ENCODE results near the gene NACC2.

Gene NACC2

DNA sequence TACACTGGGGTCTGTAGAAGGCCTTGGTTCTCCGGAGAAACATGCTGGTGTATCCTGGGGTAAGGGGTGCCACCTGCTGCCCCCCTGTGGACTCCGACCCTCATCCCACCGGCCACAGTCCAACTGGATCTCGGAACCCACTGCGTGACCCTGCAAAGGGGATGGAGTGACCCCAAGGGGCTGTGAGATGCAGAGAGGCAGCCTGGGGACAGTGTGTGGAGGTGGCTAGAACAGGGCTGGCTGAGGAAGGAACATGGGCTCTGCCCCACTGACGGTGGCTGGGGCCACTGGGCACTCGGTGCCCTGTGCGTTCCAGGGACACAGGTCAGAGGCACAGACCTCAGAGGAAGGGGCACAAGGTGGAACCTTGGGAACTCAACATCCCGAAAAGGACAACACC is 2.3 kb downstream of the NACC2 start:
- Histone ChIP-seq H3K9ac (ENCODE audit: low read depth in 1 of 2, low read length in 2 of 2) (no peak overlapping the region), H3K27me3 (ENCODE audit: control insufficient read depth in 2 of 2, insufficient read depth in 2 of 2, low read length in 2 of 2) (no peaks in the 10 kb centered on the region), H3K27ac (ENCODE audit: low read depth in 2 of 2, low read length in 2 of 2) (peak overlapping the region in 1 of 2 donors; percentile 76), H3K4me3 (ENCODE audit: low read length in 2 of 2) (no peak overlapping the region), H3K9me3 (ENCODE audit: control insufficient read depth in 2 of 2, low read length in 2 of 2) (no peaks in the 10 kb centered on the region), H3K36me3 (ENCODE audit: control insufficient read depth in 2 of 2, insufficient read depth in 2 of 2, low read length in 2 of 2) (peaks cover 0 to 3% of the 10 kb centered on the region in 2 donors), H3K4me1 (ENCODE audit: control insufficient read depth in 2 of 2, insufficient read depth in 2 of 2, low read length in 2 of 2) (peaks cover 10 to 28% of the 10 kb centered on the region in 2 donors)

DNA sequence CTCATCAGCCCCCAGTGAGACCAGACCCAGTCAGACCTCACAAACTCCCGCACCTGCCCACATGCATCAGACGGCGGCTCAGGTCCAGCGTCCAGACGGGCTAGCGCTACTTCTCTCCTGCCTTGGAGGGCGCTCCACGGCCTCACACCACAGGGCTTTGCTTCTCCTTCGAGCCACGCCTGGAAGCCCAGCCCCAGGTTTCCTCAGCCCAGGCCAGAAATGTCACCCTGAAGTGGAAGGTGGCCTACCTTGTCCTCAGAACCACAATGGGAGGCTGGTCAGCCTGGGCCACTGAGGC is 2.8 kb downstream of the NACC2 start:
- no peak overlapping the region for H3K4me3 ChIP-seq (ENCODE audit: low read length in 2 of 2)
- no peak overlapping the region for H3K9ac ChIP-seq (ENCODE audit: low read depth in 1 of 2, low read length in 2 of 2)
- H3K27ac ChIP-seq (ENCODE audit: low read depth in 2 of 2, low read length in 2 of 2), result peak overlapping the region in 1 of 2 donors; percentile 62
- H3K9me3 ChIP-seq (ENCODE audit: control insufficient read depth in 2 of 2, low read length in 2 of 2), result no peaks in the 10 kb centered on the region
- H3K27me3 ChIP-seq (ENCODE audit: control insufficient read depth in 2 of 2, insufficient read depth in 2 of 2, low read length in 2 of 2), result no peaks in the 10 kb centered on the region
- peaks cover 10 to 28% of the 10 kb centered on the region in 2 donors for H3K4me1 ChIP-seq (ENCODE audit: control insufficient read depth in 2 of 2, insufficient read depth in 2 of 2, low read length in 2 of 2)
- H3K36me3 ChIP-seq (ENCODE audit: control insufficient read depth in 2 of 2, insufficient read depth in 2 of 2, low read length in 2 of 2), result peaks cover 0 to 3% of the 10 kb centered on the region in 2 donors

DNA sequence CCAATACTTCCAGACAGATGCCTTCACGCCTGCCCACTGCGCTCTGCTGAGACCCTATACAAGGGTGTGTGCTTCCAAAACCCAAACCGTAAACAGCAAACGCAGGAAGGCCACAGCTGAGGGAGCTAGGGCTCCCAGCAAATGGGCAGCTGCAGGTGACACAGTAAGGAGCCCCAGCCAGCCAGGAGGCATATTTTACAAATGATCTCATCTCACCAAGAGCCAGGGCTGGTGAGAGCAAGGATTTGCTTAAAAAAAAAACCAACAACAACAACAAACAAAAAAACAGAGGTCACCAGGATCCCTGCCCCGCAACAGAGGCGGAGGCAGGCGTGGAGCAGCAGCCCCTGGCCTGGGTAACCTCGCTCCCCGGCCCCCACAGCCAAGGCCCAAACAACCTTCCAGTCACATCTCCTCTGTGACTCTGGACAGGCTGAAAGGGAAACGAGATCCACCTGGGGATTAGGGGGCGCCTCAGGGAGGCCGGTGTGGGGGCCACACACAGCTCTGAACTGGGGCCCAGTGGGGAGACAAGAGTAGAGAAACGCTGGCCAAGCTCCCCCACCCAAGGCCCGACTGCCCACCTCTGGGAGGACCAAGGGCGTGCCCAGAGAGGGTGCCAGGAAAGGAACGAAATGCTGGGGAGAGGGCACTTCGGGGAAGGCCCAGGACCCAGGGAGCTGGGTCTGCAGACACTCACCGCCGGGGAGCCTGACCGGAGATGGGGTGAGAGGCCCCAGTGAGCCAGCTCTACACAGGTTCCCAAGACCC is 3.3 kb downstream of the NACC2 start:
- Histone ChIP-seq H3K9me3 (ENCODE audit: control insufficient read depth in 2 of 2, low read length in 2 of 2) (no peaks in the 10 kb centered on the region), H3K27me3 (ENCODE audit: control insufficient read depth in 2 of 2, insufficient read depth in 2 of 2, low read length in 2 of 2) (no peaks in the 10 kb centered on the region), H3K9ac (ENCODE audit: low read depth in 1 of 2, low read length in 2 of 2) (no peak overlapping the region), H3K4me3 (ENCODE audit: low read length in 2 of 2) (no peak overlapping the region), H3K27ac (ENCODE audit: low read depth in 2 of 2, low read length in 2 of 2) (peak overlapping the region in 1 of 2 donors; percentile 62), H3K36me3 (ENCODE audit: control insufficient read depth in 2 of 2, insufficient read depth in 2 of 2, low read length in 2 of 2) (peaks cover 0 to 3% of the 10 kb centered on the region in 2 donors), H3K4me1 (ENCODE audit: control insufficient read depth in 2 of 2, insufficient read depth in 2 of 2, low read length in 2 of 2) (peaks cover 10 to 28% of the 10 kb centered on the region in 2 donors)

DNA sequence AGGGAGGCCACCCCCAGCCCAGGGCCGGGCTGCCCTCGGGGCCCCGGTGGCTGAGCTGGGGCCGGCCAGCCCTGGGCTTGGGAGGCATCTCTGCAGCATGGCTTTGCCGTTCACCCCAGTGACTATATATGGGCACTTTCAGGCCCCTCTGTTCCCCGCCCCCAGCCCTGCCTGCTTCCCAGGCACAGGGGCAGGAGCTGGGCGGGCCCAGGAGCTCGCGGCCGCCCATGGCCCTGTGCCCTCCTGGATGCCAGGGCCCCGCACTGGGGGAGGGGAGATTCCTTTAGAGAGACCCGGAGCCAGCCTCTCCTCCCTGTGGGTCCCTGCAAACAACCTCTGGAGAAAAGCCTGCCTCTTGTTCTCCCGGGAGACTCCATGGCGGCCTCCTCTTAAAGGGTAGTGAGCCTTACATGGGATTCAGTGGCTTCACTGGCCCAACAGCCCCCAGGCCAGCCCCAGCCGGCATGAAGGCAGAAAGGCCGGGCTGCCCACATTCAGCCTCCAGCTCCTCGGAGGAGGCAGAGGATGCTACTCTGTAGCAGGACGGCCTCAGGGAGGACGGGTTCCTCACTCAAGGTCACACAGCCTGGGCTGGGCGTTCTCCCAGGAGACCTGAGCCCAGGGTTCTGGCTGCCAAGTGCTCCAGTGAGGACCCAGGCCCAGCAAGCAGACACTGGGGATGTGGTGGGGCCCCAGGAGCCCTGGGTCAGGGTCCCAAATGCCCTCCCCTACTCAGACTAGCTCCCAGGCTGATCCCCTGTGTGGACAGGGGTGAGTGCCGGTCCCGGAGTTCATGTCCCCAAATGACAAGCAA is 4.1 kb downstream of the NACC2 start:
- Histone ChIP-seq H3K4me3 (ENCODE audit: low read length in 2 of 2) (no peak overlapping the region), H3K27me3 (ENCODE audit: control insufficient read depth in 2 of 2, insufficient read depth in 2 of 2, low read length in 2 of 2) (no peaks in the 10 kb centered on the region), H3K9ac (ENCODE audit: low read depth in 1 of 2, low read length in 2 of 2) (no peak overlapping the region), H3K36me3 (ENCODE audit: control insufficient read depth in 2 of 2, insufficient read depth in 2 of 2, low read length in 2 of 2) (peaks cover 0 to 3% of the 10 kb centered on the region in 2 donors), H3K27ac (ENCODE audit: low read depth in 2 of 2, low read length in 2 of 2) (peak overlapping the region; percentile 37 to 62), H3K4me1 (ENCODE audit: control insufficient read depth in 2 of 2, insufficient read depth in 2 of 2, low read length in 2 of 2) (peaks cover 10 to 25% of the 10 kb centered on the region in 2 donors), H3K9me3 (ENCODE audit: control insufficient read depth in 2 of 2, low read length in 2 of 2) (no peaks in the 10 kb centered on the region)

DNA sequence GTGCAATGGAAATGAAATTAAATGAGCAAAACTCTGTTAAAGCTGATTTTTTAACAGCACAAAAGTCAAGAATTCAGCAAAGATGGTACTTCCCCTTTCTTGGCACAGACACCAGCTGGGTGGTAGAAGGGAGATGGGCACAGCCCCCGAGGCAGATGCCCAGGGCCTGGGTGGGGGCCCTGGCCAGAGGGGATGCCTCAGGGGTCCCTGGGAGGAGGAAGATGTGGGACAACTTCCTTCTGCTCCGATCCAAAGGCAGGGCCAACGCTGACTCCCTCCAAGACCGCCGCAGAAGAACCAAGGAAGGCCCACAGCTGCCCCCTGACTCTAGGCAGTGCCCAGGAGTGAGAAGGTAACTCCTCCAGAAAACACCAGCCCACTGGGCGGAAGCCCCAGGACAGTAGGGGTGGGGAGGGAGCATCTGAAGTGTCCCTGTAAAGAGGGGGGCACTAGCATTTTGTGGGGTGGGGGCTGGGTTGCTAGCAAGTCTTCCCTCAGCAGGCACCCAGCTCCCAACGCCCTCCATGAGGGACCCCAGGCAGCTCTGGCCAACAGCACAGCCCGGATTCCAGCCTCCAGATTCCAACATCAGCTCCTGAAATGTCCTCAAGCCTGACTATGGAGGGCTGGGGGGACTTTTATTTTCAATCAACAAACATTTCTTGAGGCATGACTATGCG is 4.9 kb downstream of the NACC2 start:
- Histone ChIP-seq H3K27me3 (ENCODE audit: control insufficient read depth in 2 of 2, insufficient read depth in 2 of 2, low read length in 2 of 2) (no peaks in the 10 kb centered on the region), H3K27ac (ENCODE audit: low read depth in 2 of 2, low read length in 2 of 2) (peak overlapping the region; percentile 37 to 58), H3K9me3 (ENCODE audit: control insufficient read depth in 2 of 2, low read length in 2 of 2) (no peaks in the 10 kb centered on the region), H3K36me3 (ENCODE audit: control insufficient read depth in 2 of 2, insufficient read depth in 2 of 2, low read length in 2 of 2) (peaks cover 0 to 3% of the 10 kb centered on the region in 2 donors), H3K9ac (ENCODE audit: low read depth in 1 of 2, low read length in 2 of 2) (peak overlapping the region in 1 of 2 donors; percentile 10), H3K4me1 (ENCODE audit: control insufficient read depth in 2 of 2, insufficient read depth in 2 of 2, low read length in 2 of 2) (peaks cover 10 to 23% of the 10 kb centered on the region in 2 donors), H3K4me3 (ENCODE audit: low read length in 2 of 2) (no peak overlapping the region)

DNA sequence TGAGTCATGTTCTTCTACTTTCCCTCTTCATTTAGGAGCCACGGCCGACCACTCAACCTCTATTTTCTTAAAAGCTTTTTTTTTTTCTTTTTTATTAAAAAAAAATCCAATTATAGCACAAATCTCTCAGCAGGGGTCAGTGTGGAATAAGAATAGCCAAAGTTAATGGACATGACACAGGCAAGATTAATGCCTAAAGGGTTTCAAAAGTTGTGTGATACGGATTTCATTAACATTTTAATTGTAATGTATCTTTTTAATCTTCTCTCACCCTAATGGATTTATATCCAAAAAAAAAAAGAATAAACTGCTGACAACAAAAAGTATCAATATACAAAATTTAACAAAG is 5.4 kb downstream of the NACC2 start:
- H3K27ac ChIP-seq (ENCODE audit: low read depth in 2 of 2, low read length in 2 of 2), result no peak overlapping the region
- H3K27me3 ChIP-seq (ENCODE audit: control insufficient read depth in 2 of 2, insufficient read depth in 2 of 2, low read length in 2 of 2), result no peaks in the 10 kb centered on the region
- H3K4me3 ChIP-seq (ENCODE audit: low read length in 2 of 2), result no peak overlapping the region
- no peak overlapping the region for H3K9ac ChIP-seq (ENCODE audit: low read depth in 1 of 2, low read length in 2 of 2)
- no peaks in the 10 kb centered on the region for H3K9me3 ChIP-seq (ENCODE audit: control insufficient read depth in 2 of 2, low read length in 2 of 2)
- H3K36me3 ChIP-seq (ENCODE audit: control insufficient read depth in 2 of 2, insufficient read depth in 2 of 2, low read length in 2 of 2), result peaks cover 0 to 3% of the 10 kb centered on the region in 2 donors
- peaks cover 10 to 23% of the 10 kb centered on the region in 2 donors for H3K4me1 ChIP-seq (ENCODE audit: control insufficient read depth in 2 of 2, insufficient read depth in 2 of 2, low read length in 2 of 2)

DNA sequence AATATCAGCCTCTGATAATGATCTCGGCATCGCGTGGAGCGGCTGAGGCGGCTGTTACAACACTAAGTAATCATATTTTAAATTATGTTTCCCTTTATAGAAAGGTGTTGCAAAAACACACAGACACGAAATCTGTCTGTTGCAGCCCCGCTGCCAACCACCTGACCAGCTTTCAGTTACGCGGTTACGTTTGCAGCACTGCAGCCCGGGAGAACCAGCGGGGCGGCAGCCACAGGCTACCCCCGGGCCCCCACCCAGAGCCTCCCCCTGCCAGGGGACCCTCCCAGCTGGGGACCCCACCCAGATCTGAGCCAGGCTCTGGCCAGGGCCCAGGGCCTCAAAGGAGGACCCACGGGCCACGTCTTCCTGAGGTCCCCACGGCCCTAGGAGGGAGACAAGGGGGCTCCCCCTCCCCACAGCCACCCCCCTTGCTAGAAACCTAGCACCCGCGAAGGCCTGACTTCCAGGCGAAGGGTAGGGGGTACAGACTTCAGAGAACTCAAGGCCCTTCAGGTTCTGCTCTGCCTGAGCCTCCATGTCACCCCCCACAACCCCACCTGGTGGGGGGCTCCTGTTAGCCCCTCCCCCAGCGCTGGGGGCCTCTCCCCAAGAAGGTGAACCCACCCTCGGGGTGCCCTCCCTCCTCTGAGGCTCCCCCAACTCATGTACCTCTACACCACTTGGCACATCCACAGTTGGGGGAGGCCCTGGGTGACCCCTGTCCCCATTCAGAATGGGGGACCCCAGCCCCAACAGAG is 6.0 kb downstream of the NACC2 start:
- Histone ChIP-seq H3K36me3 (ENCODE audit: control insufficient read depth in 2 of 2, insufficient read depth in 2 of 2, low read length in 2 of 2) (peaks cover 0 to 3% of the 10 kb centered on the region in 2 donors), H3K9ac (ENCODE audit: low read depth in 1 of 2, low read length in 2 of 2) (no peak overlapping the region), H3K4me1 (ENCODE audit: control insufficient read depth in 2 of 2, insufficient read depth in 2 of 2, low read length in 2 of 2) (peaks cover 10 to 21% of the 10 kb centered on the region in 2 donors), H3K27ac (ENCODE audit: low read depth in 2 of 2, low read length in 2 of 2) (no peak overlapping the region), H3K9me3 (ENCODE audit: control insufficient read depth in 2 of 2, low read length in 2 of 2) (no peaks in the 10 kb centered on the region), H3K4me3 (ENCODE audit: low read length in 2 of 2) (no peak overlapping the region), H3K27me3 (ENCODE audit: control insufficient read depth in 2 of 2, insufficient read depth in 2 of 2, low read length in 2 of 2) (no peaks in the 10 kb centered on the region)

DNA sequence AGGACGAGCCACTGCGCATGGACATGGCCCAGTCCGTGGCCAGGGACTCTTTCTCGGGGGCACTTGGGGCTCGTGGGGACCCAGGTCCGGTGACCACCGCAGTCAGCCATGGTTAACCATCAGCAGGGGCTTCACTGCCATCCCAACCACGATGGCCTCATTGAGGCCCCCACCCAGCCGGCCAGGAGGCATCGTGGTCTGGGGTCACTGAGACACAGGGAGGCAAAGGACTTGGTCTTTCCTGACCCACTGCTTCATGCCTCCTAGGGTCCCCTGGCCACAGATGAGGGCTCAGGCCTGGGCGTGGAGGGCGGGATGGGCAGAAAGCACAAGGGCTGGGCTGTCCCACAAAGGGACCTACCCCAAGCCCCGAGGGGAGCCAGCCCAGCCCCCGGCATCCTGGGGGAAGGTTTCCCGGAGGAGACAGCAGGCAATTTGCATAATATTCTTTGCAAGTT is 6.6 kb downstream of the NACC2 start:
- no peak overlapping the region for H3K9ac ChIP-seq (ENCODE audit: low read depth in 1 of 2, low read length in 2 of 2)
- H3K9me3 ChIP-seq (ENCODE audit: control insufficient read depth in 2 of 2, low read length in 2 of 2), result no peaks in the 10 kb centered on the region
- H3K27ac ChIP-seq (ENCODE audit: low read depth in 2 of 2, low read length in 2 of 2), result no peak overlapping the region
- H3K27me3 ChIP-seq (ENCODE audit: control insufficient read depth in 2 of 2, insufficient read depth in 2 of 2, low read length in 2 of 2), result no peaks in the 10 kb centered on the region
- peaks cover 7 to 15% of the 10 kb centered on the region in 2 donors for H3K4me1 ChIP-seq (ENCODE audit: control insufficient read depth in 2 of 2, insufficient read depth in 2 of 2, low read length in 2 of 2)
- peaks cover 0 to 3% of the 10 kb centered on the region in 2 donors for H3K36me3 ChIP-seq (ENCODE audit: control insufficient read depth in 2 of 2, insufficient read depth in 2 of 2, low read length in 2 of 2)
- no peak overlapping the region for H3K4me3 ChIP-seq (ENCODE audit: low read length in 2 of 2)

DNA sequence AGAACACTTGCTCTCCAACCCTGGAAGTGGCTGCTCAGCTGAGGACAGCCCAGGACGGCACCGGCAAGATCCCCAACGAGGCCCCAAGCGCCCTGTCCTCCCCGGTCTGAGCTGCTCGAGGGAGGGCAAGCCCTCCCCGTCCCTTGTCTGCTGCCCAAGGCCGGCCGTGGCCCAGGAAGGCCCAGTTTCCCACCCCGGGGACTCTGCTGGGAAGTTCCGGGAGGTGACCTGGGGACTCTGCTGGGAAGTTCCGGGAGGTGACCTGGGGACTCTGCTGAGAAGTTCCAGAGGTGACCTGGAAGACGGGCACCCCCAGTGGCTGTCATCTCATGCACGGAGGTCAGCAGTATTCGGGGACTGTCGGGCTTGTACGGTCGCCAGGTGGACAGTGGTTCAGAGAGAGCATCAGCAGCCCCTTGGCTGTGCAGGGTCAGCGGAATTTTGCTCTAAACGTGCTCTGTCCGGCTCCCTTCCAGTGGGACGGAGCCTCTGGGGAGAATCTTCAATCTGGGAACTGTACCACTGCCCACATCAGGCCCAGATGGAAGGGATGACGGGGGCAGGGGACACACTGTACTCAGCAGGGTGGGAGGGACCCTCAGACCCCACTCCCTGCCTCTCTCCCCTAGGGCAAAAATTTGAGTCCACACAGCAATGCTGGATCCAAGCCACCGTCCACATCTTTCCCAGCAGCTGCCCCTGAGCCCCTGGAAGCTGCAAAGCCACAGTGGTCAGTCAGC is 7.2 kb downstream of the NACC2 start:
- no peak overlapping the region for H3K9ac ChIP-seq (ENCODE audit: low read depth in 1 of 2, low read length in 2 of 2)
- H3K27ac ChIP-seq (ENCODE audit: low read depth in 2 of 2, low read length in 2 of 2), result no peak overlapping the region
- H3K4me1 ChIP-seq (ENCODE audit: control insufficient read depth in 2 of 2, insufficient read depth in 2 of 2, low read length in 2 of 2), result peaks cover 7 to 9% of the 10 kb centered on the region in 2 donors
- no peaks in the 10 kb centered on the region for H3K27me3 ChIP-seq (ENCODE audit: control insufficient read depth in 2 of 2, insufficient read depth in 2 of 2, low read length in 2 of 2)
- H3K4me3 ChIP-seq (ENCODE audit: low read length in 2 of 2), result no peak overlapping the region
- H3K36me3 ChIP-seq (ENCODE audit: control insufficient read depth in 2 of 2, insufficient read depth in 2 of 2, low read length in 2 of 2), result peaks cover 0 to 3% of the 10 kb centered on the region in 2 donors
- H3K9me3 ChIP-seq (ENCODE audit: control insufficient read depth in 2 of 2, low read length in 2 of 2), result no peaks in the 10 kb centered on the region
